DOHH2 (cell line): ENCODE measurements around the gene ATRN.

Source experiments
- CTCF ChIP-seq: fragments of 200-600 bp; sonication (generic); IDR thresholded peaks from one replicate; pipeline ENCODE4 v1.5.1; 2014; ENCODE audit warnings: antibody characterized with exemption, mild to moderate bottlenecking, low read depth, low read length; ENCODE audit not compliant: poor library complexity, severe bottlenecking
- EZH2phosphoT487 ChIP-seq: fragments of 200-600 bp; sonication (generic); IDR thresholded peaks from 2 replicates; pipeline ENCODE4 v1.6.1; 2017; ENCODE audit warnings: borderline replicate concordance, mild to moderate bottlenecking, antibody characterized with exemption, low read length, moderate library complexity, mixed read lengths

GRCh38 chr20:3672547-3673171 lies 201.8 kb downstream of the ATRN start:
- no peak for TF ChIP-seq CTCF
- no peak for TF ChIP-seq EZH2phosphoT487
